Measurements from ENCODE around the gene TMEM178B. TPM values are rescaled to one million over a fixed set of nuclear protein-coding genes. Genes with fewer than 3 reads are reported as not detected.

Gene TMEM178B
- total RNA-seq, 2 experiments from 2014 or later, result not detected

- Histone ChIP-seq H3K27ac (ENCODE audit: low read depth in 1 of 2, low read length in 2 of 2) (no peak overlapping the region), H3K4me1 (ENCODE audit: insufficient read depth, low read length) (no peaks in the 10 kb centered on the region), H3K4me3 (ENCODE audit: low read length) (no peak overlapping the region), H3K9me3 (ENCODE audit: control insufficient read depth in 1 of 2, insufficient read depth in 1 of 2, low read length in 2 of 2) (no peaks in the 10 kb centered on the region), H3K36me3 (ENCODE audit: insufficient read depth, low read length) (no peaks in the 10 kb centered on the region), H3K27me3 (ENCODE audit: control insufficient read depth in 1 of 2, insufficient read depth in 2 of 2, low read length in 2 of 2) (peaks cover 6 to 7% of the 10 kb centered on the region in 2 experiments)
- intact Hi-C loops (cut with DNase I, micrococcal nuclease), result no loop called here
- H3K27me3 Mint-ChIP-seq, result peaks cover 48% of the 10 kb centered on the region
- no peaks in the 10 kb centered on the region for H3K9me3 Mint-ChIP-seq
- H3K36me3 Mint-ChIP-seq (ENCODE audit: low read depth), result no peaks in the 10 kb centered on the region
- H3K27ac Mint-ChIP-seq, result no peak overlapping the region
- POLR2A ChIA-PET, result no interaction called here
- no peaks in the 10 kb centered on the region for H3K4me1 Mint-ChIP-seq (ENCODE audit: low read depth)
- ATAC-seq (ENCODE audit: poor library complexity) (no peak), DNase-seq (no peak)
- CTCF ChIA-PET, result no interaction called here
- H3K4me3 Mint-ChIP-seq, result no peak overlapping the region
- no peak for TF ChIP-seq CTCF (IDR thresholded peaks at IDR 0.05)
Measured at GRCh38 chr7:141203177-141203576, 129.3 kb downstream of the TMEM178B start.

- H3K27me3 Mint-ChIP-seq, result peaks cover 47% of the 10 kb centered on the region
- CTCF ChIA-PET, result no interaction called here
- ATAC-seq (ENCODE audit: poor library complexity), result no peak
Measured at GRCh38 chr7:141203586-141203985, 129.7 kb downstream of the TMEM178B start.

GRCh38 chr7:141207661-141208060 is 133.8 kb downstream of the TMEM178B start:
- H3K36me3 Mint-ChIP-seq (ENCODE audit: low read depth), result no peaks in the 10 kb centered on the region
- ATAC-seq (ENCODE audit: poor library complexity) (no peak), DNase-seq (no peak)
- no peak overlapping the region for H3K27ac Mint-ChIP-seq
- CTCF ChIA-PET, result no interaction called here
- H3K9me3 ChIP-seq (ENCODE audit: control insufficient read depth in 1 of 2, insufficient read depth in 1 of 2, low read length in 2 of 2), result no peaks in the 10 kb centered on the region
- no peaks in the 10 kb centered on the region for H3K4me1 ChIP-seq (ENCODE audit: insufficient read depth, low read length)
- intact Hi-C loops (cut with DNase I, micrococcal nuclease), result no loop called here
- no peak for TF ChIP-seq CTCF (IDR thresholded peaks at IDR 0.05)
- no peaks in the 10 kb centered on the region for H3K4me1 Mint-ChIP-seq (ENCODE audit: low read depth)
- POLR2A ChIA-PET, result no interaction called here
- H3K4me3 Mint-ChIP-seq, result no peak overlapping the region
- no peaks in the 10 kb centered on the region for H3K36me3 ChIP-seq (ENCODE audit: insufficient read depth, low read length)
- H3K27me3 Mint-ChIP-seq, result peaks cover 28% of the 10 kb centered on the region
- H3K4me3 ChIP-seq (ENCODE audit: low read length), result no peak overlapping the region
- no peak overlapping the region for H3K27ac ChIP-seq (ENCODE audit: low read depth in 1 of 2, low read length in 2 of 2)
- peaks cover 0 to 7% of the 10 kb centered on the region in 2 experiments for H3K27me3 ChIP-seq (ENCODE audit: control insufficient read depth in 1 of 2, insufficient read depth in 2 of 2, low read length in 2 of 2)
- no peaks in the 10 kb centered on the region for H3K9me3 Mint-ChIP-seq

More at GRCh38 chr7:141203586-141203985, 129.7 kb downstream of the TMEM178B start:
- Histone ChIP-seq H3K36me3 (ENCODE audit: insufficient read depth, low read length) (no peaks in the 10 kb centered on the region), H3K27me3 (ENCODE audit: control insufficient read depth in 1 of 2, insufficient read depth in 2 of 2, low read length in 2 of 2) (peaks cover 2 to 7% of the 10 kb centered on the region in 2 experiments), H3K4me3 (ENCODE audit: low read length) (no peak overlapping the region), H3K9me3 (ENCODE audit: control insufficient read depth in 1 of 2, insufficient read depth in 1 of 2, low read length in 2 of 2) (no peaks in the 10 kb centered on the region), H3K27ac (ENCODE audit: low read depth in 1 of 2, low read length in 2 of 2) (no peak overlapping the region), H3K4me1 (ENCODE audit: insufficient read depth, low read length) (no peaks in the 10 kb centered on the region)
- POLR2A ChIA-PET, result no interaction called here
- H3K36me3 Mint-ChIP-seq (ENCODE audit: low read depth), result no peaks in the 10 kb centered on the region
- H3K4me1 Mint-ChIP-seq (ENCODE audit: low read depth), result no peaks in the 10 kb centered on the region
- intact Hi-C loops (cut with DNase I, micrococcal nuclease), result no loop called here
- TF ChIP-seq CTCF (IDR thresholded peaks at IDR 0.05), result no peak
- no peak overlapping the region for H3K27ac Mint-ChIP-seq
- H3K4me3 Mint-ChIP-seq, result no peak overlapping the region
- no peaks in the 10 kb centered on the region for H3K9me3 Mint-ChIP-seq
- DNase-seq, result no peak

Data from CD4-positive, alpha-beta T cell (primary cell).